SK-N-DZ (cell line): Measurements from ENCODE around the gene CER1. TPM values are rescaled to one million over a fixed set of nuclear protein-coding genes. Genes with fewer than 3 reads are reported as not detected.

Experiments used
- DNase-seq: peaks from one replicate; pipeline ENCODE4 v3.0.0-alpha.2; 2015; ENCODE audit warnings: low spot score
- polyA plus RNA-seq, 2 experiments: library from polyadenylated mRNA; depleted of rRNA; stranded (reverse); fragments of >200 nt; gene quantifications; 2 replicates each; pipeline ENCODE4 v1.2.3, GENCODE V29; 2014

CER1 gene, protein sequence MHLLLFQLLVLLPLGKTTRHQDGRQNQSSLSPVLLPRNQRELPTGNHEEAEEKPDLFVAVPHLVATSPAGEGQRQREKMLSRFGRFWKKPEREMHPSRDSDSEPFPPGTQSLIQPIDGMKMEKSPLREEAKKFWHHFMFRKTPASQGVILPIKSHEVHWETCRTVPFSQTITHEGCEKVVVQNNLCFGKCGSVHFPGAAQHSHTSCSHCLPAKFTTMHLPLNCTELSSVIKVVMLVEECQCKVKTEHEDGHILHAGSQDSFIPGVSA
- not detected in 2 replicates for polyA plus RNA-seq (2014; cell fraction: cytosol; rRNA removed)
- polyA plus RNA-seq (2014; cell fraction: nucleus; rRNA removed) = not detected in 2 replicates

DNA sequence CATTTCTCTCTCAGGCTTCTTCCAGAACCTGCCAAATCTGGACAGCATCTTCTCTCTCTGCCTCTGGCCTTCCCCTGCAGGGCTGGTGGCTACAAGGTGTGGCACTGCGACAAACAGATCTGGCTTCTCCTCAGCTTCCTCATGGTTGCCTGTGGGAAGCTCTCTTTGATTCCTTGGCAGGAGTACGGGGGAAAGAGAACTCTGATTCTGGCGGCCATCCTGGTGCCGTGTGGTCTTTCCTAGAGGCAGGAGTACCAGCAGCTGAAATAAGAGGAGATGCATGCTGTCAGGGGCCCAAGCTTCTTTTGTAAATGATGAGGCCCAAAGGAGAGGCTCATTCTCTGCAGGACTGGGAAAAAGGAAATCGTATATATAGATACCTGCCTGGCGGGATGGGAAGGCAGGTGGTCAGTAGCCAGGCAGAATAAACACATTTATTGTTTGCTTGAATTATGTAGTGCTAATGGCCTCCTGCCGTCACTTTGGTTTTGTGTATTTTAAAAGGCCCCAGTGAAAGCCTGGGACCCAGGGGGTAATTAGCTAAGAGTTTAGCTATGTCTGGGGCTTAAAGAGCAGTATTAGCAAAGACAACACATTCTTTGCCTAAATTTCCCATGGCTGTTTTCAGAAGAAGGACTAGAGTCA lies at the start of gene CER1:
CER1 (minus strand) TSS at position 343 of the 645 bp plus-strand sequence; CDS start at position 282, 61 bp downstream.
- DNase-seq = no peak

DNA sequence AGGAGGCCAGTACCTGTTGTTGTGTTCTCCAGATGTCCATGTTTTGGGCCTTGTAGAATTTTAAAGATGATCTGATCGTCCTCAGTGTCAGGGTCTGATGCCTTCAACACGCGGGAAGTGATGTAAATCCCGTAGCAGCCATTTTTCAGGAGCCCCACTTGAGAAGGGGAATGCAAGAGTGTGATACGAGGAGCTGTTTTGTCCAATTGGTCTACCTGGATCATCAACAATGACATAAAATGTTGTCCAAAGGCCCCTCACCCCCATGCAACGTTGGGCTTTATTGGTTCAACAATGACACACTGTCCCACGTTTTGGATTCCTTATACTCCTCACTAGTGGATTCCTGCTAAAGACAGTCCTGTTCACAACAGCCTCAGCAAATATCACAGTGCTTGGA lies 48.1 kb upstream of the CER1 start:
- peak; percentile 43 for DNase-seq

DNA sequence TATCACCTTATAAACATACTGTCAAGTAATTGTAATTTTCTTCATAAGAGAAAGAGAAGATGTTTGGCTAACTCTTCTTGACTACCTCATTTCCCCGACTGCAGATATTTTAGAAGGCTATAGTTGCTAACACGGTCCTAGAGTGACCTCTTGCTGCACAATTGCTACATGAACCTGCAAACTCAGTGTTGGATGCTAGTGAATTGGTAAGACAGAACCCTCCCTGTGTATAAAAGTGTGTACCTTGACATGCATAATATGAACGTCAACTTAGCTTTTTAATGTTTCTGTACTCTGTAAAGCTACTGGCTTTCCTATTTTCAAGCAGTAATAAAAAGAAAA lies 46.7 kb upstream of the CER1 start:
- peak; percentile 50 for DNase-seq

DNA sequence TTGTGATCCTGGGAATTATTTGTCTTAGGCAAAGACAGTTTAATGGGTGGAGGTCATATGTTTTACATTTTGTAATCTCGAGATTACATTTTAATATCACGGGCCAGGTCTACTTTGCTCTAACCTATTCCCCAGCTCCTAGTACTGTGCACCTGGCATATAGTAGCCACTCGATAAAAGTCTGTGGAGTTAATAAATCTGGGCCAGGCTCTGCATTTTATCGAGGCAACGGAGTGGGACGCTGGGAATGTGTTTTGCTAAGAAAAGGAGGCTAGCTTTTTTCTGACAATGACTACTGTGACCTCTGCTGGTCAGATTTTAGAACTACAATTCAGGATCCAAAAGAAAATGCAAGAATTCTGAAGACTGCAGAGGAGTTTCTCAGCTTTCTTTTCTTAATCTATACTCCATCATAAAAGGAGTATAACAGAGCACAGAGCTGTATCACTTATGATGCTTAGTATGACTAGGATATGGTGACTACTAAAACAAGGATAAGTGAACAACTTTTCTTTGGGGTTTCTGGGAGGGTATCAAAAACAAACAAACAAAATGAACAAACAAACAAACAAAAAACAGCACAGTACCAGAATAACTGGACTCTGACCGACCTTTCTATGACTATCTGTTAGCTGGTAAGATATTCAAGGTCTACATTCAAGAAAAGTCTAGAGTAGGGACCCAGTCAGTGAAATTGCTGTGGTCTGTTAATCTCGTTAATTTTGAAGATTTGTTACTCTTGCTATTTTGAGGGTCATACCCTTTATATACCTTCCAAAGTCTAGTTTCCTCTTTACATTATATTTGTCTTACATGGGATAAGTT lies 46.1 kb upstream of the CER1 start:
- DNase-seq = peak; percentile 53

- no peak for DNase-seq
These were observed 43.8 kb upstream of the CER1 start for GRCh38 chr9:14766299-14766698.

DNA sequence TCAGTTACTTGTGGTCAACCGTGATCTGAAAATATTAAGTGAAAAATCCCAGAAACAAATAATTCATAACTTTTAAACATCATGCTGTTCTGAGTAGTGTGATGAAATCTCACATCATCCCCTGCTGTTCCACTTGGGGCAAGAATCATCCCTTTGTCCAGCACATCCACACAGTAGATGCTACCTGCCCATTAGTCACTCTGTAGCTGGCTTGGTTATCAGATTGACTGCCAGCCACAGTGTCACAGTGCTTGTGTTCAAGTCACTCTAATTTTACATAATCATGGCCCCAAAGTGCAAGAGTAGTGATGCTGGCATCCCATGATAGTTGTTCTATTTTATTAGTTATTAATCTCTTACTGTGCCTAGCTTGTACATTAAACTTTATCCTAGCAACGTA lies 39.1 kb upstream of the CER1 start:
- DNase-seq = no peak

GRCh38 chr9:14760060-14760459 lies 37.5 kb upstream of the CER1 start:
- no peak for DNase-seq

DNA sequence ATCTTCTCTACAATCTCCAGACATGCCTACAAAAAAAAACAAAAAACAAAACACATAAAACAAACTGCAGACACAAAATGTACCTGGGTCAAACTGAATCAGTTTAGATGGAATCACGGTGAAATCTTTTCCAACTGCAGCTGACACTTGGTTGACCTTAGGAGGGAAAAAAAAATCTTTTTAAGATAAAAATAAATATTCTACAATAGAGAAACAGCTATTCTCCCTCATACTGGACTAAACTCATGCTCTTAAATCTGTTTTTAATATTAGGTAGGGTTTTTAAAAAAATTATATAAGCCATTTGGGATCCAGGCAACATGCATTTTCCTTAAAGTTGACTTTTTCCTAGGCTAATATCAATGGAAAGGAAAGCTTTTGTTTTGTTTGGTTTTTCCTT lies 33.8 kb upstream of the CER1 start:
- DNase-seq = no peak

DNA sequence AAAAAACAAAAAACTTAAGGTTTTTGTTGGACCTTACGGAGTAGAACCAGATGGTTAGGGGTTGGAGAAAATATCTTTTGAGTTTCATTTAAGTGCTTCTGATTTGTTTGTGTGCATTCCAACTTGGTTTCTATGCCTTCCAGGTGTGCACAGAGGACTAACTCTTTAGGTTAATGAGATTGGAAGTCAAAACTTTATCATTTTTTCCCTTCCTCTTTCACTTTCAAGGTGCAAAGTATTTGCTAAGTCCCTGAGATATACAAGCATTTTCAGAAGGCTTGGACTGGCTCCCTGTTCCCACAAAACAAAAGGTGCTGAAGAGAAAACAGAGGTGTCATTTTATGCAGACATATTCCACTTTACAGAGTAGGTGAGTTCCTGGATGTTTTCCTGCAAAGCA lies 30.3 kb upstream of the CER1 start:
- no peak for DNase-seq

DNA sequence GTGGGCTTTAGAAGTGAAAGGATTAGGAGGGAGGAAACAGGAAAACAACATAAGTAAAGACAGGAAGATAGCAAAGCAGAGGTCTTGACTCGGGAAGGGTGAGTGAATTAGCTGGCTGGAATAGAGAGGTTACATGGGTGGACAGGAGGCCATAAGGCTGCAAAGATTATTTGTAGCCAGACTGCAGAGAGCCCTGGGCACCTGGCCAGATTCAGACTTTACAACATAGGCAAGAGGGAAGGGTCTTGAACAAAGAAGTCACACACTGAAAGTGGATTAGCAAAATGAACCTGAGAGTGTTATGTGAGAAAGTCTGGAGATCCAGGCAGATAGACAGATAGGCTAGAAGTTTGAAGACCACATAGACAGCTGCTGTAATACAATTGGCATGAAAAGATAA lies 29.7 kb upstream of the CER1 start:
- DNase-seq = no peak

DNA sequence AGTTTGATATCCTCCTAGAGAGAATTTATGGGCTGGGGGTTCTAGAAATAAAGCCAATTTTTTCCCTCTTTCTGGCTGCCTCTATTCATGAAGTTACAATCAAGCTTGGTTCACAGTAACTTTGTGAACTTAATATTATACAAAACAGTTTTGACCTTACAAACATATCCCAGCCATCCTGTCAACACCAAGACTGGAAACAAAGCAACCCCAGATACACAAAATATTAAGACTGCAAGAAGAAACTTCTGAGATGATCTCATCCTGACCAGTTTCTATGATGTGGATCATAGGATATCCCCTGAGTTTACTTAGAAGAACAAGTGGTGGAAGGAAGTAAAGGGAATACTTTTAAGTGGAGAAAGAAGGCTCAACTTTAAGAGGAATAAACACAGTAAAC lies 28.3 kb upstream of the CER1 start:
- no peak for DNase-seq

- no peak for DNase-seq
These were observed 27.2 kb upstream of the CER1 start for GRCh38 chr9:14749741-14750211.

DNA sequence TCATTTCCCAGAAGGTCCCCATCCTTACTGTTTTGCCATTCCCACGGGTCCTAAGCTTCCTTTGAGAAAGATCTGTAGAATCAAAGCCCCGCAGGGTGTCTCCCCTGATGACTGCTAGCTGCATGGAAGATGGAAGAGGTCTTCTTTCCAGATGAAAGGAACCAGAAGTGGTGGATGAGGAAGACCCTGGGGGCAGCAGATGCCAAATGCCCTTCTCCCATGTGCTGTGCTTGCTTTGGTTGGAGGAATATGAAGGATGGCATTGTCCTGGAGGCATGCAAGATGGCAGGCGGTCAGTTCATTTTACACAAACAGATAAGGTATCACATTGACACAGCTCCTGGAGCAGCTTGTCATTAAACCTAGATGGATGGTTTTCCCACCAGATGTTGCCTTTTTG lies 25.8 kb upstream of the CER1 start:
- no peak for DNase-seq

DNA sequence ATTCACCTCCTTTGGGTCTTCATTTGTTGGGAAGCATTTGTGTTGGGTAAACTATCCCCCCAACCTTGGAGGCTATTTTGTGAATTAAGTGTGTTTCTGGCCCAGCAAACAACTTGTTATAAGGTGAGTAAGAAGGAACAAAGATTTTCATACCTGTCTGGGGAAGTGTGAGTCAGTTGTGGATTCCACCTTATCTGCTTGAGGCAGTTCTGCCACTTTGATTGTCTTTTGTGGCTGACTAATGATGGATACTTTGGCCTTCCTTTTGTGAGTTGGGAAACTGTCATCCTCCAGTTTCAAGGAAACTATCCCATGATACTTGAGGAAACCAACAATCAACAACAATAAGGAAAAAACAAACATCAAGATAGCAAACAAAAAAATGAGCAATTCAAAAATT lies 24.6 kb upstream of the CER1 start:
- no peak for DNase-seq

DNA sequence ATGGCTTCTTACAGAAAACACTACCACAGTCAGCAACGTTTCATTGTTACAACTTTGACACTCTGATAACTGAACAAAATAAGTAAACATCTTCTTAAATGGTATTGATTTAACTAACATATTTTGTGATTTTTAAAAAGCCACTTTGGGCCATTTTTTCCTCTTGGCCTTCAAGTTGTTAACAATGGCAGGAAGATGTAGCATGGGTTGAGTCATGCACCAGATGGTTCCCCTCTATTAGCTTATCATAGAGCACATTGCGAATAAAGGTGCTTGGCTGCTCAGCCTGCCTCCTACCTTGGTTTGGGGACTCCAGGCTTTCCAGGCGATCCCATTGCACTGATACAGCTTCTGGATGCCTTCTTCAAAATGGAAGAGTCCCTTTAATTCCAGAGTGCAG lies 24.1 kb upstream of the CER1 start:
- no peak for DNase-seq

DNA sequence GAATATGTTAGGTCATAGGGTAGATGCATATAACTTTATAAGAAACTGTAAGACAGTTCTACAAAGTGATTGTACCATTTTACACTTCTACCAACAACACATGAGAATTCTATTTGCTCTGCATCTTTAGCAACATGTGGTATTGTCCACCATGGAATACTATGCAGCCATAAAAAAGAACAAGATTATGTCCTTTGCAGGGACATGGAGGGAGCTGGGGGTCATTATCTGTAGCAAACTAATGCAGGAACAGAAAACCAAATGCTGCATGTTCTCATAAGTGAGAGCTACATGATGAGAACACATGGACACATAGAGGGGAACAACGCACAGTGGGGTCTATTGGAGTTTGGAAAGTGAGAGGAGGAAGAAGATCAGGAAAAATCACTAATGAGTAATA lies 22.2 kb upstream of the CER1 start:
- no peak for DNase-seq

DNA sequence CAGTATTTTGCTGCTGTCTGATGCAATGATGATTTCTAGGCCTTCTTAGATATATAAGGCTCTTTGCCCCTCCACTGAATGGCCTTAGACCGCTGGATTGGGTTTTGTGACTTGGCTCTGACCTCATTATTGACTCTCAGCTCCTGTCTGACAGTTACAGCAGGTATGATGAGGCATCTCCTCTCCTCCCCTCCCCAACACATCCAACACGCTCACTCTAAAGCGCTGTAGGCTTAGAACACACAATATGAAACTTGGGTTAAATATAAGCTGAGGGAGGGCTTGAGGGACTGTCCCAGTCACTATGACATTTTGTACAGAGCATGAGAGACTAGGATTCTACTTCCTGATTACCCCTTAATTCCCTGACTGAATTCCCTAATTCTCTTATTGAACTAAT lies 18.8 kb upstream of the CER1 start:
- DNase-seq = no peak

DNA sequence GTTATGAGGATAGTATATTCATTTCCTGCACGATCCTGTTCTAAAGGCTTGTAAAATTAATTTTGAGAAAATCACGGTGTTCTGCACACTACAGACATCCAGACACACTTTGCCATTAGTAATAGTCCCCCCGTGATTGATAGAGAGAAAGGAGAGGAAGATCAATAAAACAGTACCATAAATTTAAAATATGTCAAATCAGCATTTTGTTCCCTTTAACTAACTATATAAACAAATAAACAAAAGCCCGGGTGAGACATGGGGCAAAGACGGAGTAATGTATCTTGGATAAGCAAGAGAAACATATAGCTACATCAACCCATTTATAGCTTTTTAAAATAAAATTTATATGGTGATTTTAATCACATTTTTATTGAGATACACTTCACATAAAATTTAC lies 10.6 kb upstream of the CER1 start:
- DNase-seq = no peak

GRCh38 chr9:14731294-14731981 lies 8.9 kb upstream of the CER1 start:
- no peak for DNase-seq

DNA sequence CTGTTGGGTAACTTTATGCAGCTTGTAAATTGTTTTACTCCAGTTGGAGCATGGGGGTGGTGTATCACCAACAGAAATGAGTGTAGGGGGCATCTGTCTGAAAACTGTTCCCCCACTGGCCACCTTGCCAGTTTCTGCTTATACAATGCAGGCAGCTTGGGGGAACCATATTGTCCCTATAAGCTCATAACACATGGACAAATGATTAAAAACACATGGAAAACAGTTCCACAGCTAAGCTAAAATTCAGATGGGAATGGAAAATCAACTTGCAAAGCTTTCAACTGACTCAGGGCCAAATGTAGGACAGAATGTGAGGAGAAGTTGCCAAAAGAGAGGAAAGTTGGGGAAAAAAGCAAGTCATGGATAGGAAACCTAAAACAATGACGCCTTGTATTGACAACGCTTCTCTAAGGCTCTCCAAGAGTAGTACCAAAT lies 7.9 kb upstream of the CER1 start:
- DNase-seq = no peak

DNA sequence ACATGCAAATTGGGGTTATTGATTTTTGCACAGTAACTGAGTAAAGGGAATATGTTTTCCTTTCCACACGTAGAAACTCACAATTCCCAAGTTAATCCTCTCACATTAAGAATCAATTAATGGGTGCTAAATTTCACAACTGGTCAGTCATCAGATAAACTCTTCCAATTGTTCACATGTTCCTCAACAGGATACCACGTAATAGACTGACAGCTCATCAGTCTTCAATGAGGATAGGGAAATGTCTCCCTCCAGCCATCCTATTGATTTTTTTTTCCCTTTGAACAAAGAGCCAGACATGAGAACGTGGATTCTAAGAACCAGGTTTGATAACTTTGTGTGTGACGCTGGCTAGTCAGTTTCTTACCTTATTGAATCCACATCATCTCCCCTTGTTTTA lies 768 bp upstream of the CER1 start:
- DNase-seq = no peak
